Esophagus squamous epithelium (tissue), 5 donors: Measurements from ENCODE around the gene LRBA. TPM values are rescaled to one million over a fixed set of nuclear protein-coding genes. Genes with fewer than 3 reads are reported as not detected.

Experiments used
- DNase-seq: peaks from one replicate; lab custom pipeline; 2025; lab: John Stamatoyannopoulos, UW
- H3K27ac ChIP-seq, 4 donors: fragments of 200-600 bp; sonication (generic); one replicate each; pipeline ENCODE4 v1.5.1; 2016 to 2019; ENCODE audit warnings: mild to moderate bottlenecking in 1 of 4
- H3K27me3 ChIP-seq, 4 donors: fragments of 200-600 bp; sonication (generic); 1 replicate in 3 of 4; 2 replicates in 1 of 4; pipeline versions ENCODE4 v1.5.1 to v1.6.0; 2017 to 2021; ENCODE audit warnings: antibody characterized with exemption in 1 of 4
- H3K36me3 ChIP-seq, 3 donors: fragments of 200-600 bp; sonication (generic); one replicate each; pipeline ENCODE4 v1.5.1; 2016 to 2019
- H3K4me1 ChIP-seq, 3 donors: fragments of 200-600 bp; sonication (generic); one replicate each; pipeline ENCODE4 v1.5.1; 2017 to 2019
- H3K4me3 ChIP-seq, 4 donors: fragments of 200-600 bp; sonication (generic); 1 replicate in 3 of 4; 2 replicates in 1 of 4; pipeline ENCODE4 v1.5.1; 2016 to 2019; ENCODE audit warnings: mild to moderate bottlenecking in 2 of 4, moderate library complexity in 1 of 4
- H3K9me3 ChIP-seq, 3 donors: fragments of 200-600 bp; sonication (generic); one replicate each; pipeline ENCODE4 v1.5.1; 2016 to 2019
- POLR2A ChIP-seq, 4 donors: fragments of 450-650 bp; IDR thresholded peaks; one replicate each; pipeline ENCODE4 v1.6.1; 2017; ENCODE audit warnings: antibody characterized with exemption in 4 of 4, mild to moderate bottlenecking in 4 of 4, moderate library complexity in 3 of 4
- WGBS, 2 donors: methylation state at CpG; one replicate each; pipeline ENCODE4 v1.1.5; 2018; 5-methylcytosine and 5-hydroxymethylcytosine counted together
- intact Hi-C: fragments of 100-400 bp; cut with DNase I; formaldehyde crosslinking; loops from one replicate; pipeline ENCODE4 v1.15.0; 2022
- total RNA-seq, 4 donors: library from RNA; depleted of rRNA; stranded (reverse); fragments of >200 nt; gene quantifications; one replicate each; pipeline ENCODE4 v1.1.0, GENCODE V29; 2016
- TF ChIP-seq, protein P1 (sequence below), 6 experiments: fragments of 450-650 bp in 4 of 6; fragments of 200-600 bp in 2 of 6; sonication (generic) in 2 of 6; IDR thresholded peaks; one replicate each; pipeline ENCODE4 v1.5.1; 2016 to 2019; ENCODE audit warnings: antibody characterized with exemption in 6 of 6, mild to moderate bottlenecking in 4 of 6, moderate library complexity in 4 of 6
- donor health status: DM: yes; HTN: yes; CAD: no.

Gene LRBA
- total RNA-seq, 4 donors from 2014 or later, result 54.7 to 91.8 (median 66.2) TPM

DNA sequence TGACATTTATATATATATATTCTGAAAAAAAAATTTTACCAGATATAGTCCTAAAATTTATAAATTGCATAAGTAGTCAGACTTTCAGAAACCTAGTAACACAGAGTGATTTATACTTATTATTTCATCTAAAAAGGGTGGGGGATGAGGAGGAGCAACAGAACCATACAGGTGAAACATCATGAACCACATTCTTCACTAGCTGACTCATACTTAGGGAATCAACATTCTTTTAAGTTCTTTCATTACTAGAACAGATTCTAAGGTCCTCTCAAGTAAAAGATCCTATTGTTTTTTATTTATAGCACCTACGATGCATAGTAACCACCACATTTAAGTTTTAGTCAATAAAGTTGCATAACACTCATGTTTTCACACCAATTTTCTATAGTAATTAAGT lies 166.1 kb downstream of the LRBA start:
- Histone ChIP-seq H3K9me3 (no peaks in the 10 kb centered on the region), H3K4me3 (no peak overlapping the region), H3K27ac (no peak overlapping the region), H3K36me3 (peaks cover 0 to 68% (median 4%) of the 10 kb centered on the region in 3 donors), H3K27me3 (no peaks in the 10 kb centered on the region), H3K4me1 (no peaks in the 10 kb centered on the region)
- DNase-seq, result no peak
- no peak for TF ChIP-seq POLR2A (IDR thresholded peaks at IDR 0.05)
- TF ChIP-seq, protein P1, sequence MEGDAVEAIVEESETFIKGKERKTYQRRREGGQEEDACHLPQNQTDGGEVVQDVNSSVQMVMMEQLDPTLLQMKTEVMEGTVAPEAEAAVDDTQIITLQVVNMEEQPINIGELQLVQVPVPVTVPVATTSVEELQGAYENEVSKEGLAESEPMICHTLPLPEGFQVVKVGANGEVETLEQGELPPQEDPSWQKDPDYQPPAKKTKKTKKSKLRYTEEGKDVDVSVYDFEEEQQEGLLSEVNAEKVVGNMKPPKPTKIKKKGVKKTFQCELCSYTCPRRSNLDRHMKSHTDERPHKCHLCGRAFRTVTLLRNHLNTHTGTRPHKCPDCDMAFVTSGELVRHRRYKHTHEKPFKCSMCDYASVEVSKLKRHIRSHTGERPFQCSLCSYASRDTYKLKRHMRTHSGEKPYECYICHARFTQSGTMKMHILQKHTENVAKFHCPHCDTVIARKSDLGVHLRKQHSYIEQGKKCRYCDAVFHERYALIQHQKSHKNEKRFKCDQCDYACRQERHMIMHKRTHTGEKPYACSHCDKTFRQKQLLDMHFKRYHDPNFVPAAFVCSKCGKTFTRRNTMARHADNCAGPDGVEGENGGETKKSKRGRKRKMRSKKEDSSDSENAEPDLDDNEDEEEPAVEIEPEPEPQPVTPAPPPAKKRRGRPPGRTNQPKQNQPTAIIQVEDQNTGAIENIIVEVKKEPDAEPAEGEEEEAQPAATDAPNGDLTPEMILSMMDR (IDR thresholded peaks at IDR 0.05), result no peak
- 56% methylated on average over 1 of the region's 1 CpG for WGBS, 2 donors
- intact Hi-C loops, result no loop called here

DNA sequence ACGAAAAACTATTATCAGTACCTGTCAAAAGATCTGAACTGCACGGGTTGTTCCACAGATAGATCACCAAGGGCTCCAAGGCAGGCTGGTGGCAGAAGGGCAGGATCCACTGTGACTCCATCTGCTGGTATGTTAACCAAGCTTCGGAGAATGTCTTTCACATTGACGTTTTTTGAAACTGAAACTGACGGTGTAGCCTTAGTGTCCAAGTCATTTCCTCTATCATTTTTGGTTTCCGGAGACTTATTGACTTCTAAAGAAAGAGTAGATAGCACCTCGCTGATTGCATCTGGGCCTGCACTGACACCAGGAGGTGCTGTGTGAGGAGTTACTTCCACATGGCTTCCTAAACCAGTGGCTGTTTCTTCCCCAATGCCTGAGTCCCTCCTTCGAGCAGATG lies 186.9 kb downstream of the LRBA start:
- Histone ChIP-seq H3K36me3 (peaks cover 0 to 53% (median 2%) of the 10 kb centered on the region in 3 donors), H3K9me3 (no peaks in the 10 kb centered on the region), H3K27ac (no peak overlapping the region), H3K4me3 (no peak overlapping the region), H3K27me3 (no peaks in the 10 kb centered on the region), H3K4me1 (no peaks in the 10 kb centered on the region)
- no peak for DNase-seq
- WGBS, 2 donors, result 71 to 74% methylated on average over 8 of the region's 8 CpGs
- intact Hi-C loops, result no loop called here
- TF ChIP-seq, protein P1 (IDR thresholded peaks at IDR 0.05), result no peak
- TF ChIP-seq POLR2A (IDR thresholded peaks at IDR 0.05), result no peak

DNA sequence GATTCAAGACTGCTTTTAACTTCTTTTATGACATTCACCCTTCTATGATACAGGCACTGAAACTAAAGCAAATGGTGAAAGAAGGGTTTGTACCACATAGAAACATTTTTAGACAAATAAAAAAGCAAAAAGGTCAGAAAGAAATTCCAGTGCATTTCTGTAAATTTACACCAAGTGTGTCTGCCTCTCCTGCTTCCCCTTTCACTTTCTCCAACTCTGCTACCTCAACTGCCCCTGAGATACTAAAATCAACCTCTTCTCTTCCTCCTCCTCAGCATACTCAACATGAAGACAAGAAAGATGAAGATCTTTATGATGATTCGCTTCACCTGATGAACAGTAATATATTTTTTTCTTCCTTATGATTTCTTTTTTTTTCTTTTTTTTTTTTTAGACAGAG lies 187.9 kb downstream of the LRBA start:
- H3K4me1 ChIP-seq, result no peaks in the 10 kb centered on the region
- intact Hi-C loops, result no loop called here
- no peaks in the 10 kb centered on the region for H3K9me3 ChIP-seq
- H3K27ac ChIP-seq, result no peak overlapping the region
- H3K36me3 ChIP-seq, result peaks cover 0 to 53% (median 2%) of the 10 kb centered on the region in 3 donors
- WGBS, 2 donors, result 69 to 100% methylated on average over 1 of the region's 1 CpG
- no peak overlapping the region for H3K4me3 ChIP-seq
- TF ChIP-seq, protein P1 (IDR thresholded peaks at IDR 0.05), result no peak
- no peak for TF ChIP-seq POLR2A (IDR thresholded peaks at IDR 0.05)
- DNase-seq, result no peak
- H3K27me3 ChIP-seq, result no peaks in the 10 kb centered on the region

DNA sequence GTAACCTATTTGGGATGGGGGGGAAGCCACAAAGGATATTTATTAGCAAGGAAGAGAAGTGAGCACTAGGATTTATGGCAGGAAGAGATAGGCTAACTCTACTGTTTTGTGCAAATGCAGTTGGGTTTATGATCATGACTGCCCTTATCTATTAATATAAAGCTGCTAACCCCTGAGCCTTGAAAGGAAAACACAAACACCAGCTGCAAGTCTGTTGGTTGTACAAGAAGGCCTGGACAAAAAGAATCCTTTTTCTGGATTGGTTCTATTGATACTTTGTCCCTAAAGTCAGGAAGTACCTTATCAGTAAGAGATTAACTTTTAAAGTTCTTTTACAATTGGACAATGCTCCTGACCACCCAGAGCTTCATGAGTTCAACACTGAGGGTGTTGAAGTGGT lies 188.8 kb downstream of the LRBA start:
- Histone ChIP-seq H3K9me3 (no peaks in the 10 kb centered on the region), H3K4me3 (no peak overlapping the region), H3K27me3 (no peaks in the 10 kb centered on the region), H3K27ac (no peak overlapping the region), H3K36me3 (peaks cover 0 to 53% (median 2%) of the 10 kb centered on the region in 3 donors), H3K4me1 (no peaks in the 10 kb centered on the region)
- DNase-seq, result no peak
- TF ChIP-seq POLR2A (IDR thresholded peaks at IDR 0.05), result no peak
- TF ChIP-seq, protein P1 (IDR thresholded peaks at IDR 0.05), result no peak
- intact Hi-C loops, result no loop called here

DNA sequence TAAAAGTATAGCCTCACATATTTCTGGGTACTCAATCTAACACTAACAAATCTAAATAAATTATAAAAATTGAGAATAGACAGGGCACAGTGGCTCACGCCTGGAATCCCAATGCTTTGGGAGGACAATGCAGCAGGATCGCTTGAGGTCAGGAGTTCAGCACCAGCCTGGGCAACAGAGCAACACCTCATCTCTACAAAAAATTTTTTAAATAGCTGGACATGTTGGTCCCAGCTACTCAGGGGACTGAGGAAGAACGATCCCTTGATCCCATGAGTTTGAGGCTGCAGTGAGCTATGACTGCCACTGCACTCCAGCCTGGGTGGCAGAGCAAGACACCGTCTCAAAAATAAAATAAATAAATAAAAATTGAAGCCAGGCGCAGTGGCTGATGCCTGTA lies 192.7 kb downstream of the LRBA start:
- Histone ChIP-seq H3K9me3 (no peaks in the 10 kb centered on the region), H3K4me1 (no peaks in the 10 kb centered on the region), H3K27me3 (no peaks in the 10 kb centered on the region), H3K36me3 (peaks cover 0 to 31% (median 0%) of the 10 kb centered on the region in 3 donors), H3K4me3 (no peak overlapping the region), H3K27ac (no peak overlapping the region)
- DNase-seq, result no peak
- intact Hi-C loops, result no loop called here
- TF ChIP-seq POLR2A (IDR thresholded peaks at IDR 0.05), result no peak
- TF ChIP-seq, protein P1 (IDR thresholded peaks at IDR 0.05), result no peak
- 90 to 99% methylated on average over 5 of the region's 5 CpGs for WGBS, 2 donors
